ENCODE measurements around the gene NMRK2. TPM values are rescaled to one million over a fixed set of nuclear protein-coding genes. Genes with fewer than 3 reads are reported as not detected.

NMRK2 gene
- total and polyA plus RNA-seq, 4 donors, result 0.13 to 1.0 (median 0.26) TPM; not detected in 1

- Histone ChIP-seq H3K27me3 (ENCODE audit: control insufficient read depth in 3 of 3, insufficient read depth in 3 of 3, low read length in 2 of 3) (no peaks in the 10 kb centered on the region), H3K36me3 (ENCODE audit: control insufficient read depth in 4 of 4, insufficient read depth in 4 of 4, low read length in 4 of 4) (no peaks in the 10 kb centered on the region), H3K9ac (ENCODE audit: insufficient read depth in 1 of 2, low read length in 2 of 2) (no peak overlapping the region), H3K4me1 (ENCODE audit: control insufficient read depth in 5 of 5, insufficient read depth in 5 of 5, low read length in 5 of 5) (no peaks in the 10 kb centered on the region), H3K9me3 (ENCODE audit: control insufficient read depth in 4 of 4, insufficient read depth in 3 of 4, low read length in 3 of 4) (peaks cover 0 to 12% (median 4%) of the 10 kb centered on the region in 4 donors), H3K4me3 (no peak overlapping the region), H3K27ac (ENCODE audit: low read depth in 1 of 2, low read length in 1 of 2) (no peak overlapping the region)
- 85 to 92% methylated on average over 49 to 50 of the region's 50 CpGs for WGBS, 2 donors
- DNase-seq (no peak), ATAC-seq (ENCODE audit: insufficient read depth, low FRiP score) (no peak)
- TF ChIP-seq CTCF (IDR thresholded peaks at IDR 0.05; ENCODE audit: control extremely low read depth, extremely low read depth), result no peak
Observed at GRCh38 chr19:3907626-3908265, 25.1 kb upstream of the NMRK2 start.

GRCh38 chr19:3908266-3909054 is 24.4 kb upstream of the NMRK2 start:
- Histone ChIP-seq H3K27ac (ENCODE audit: low read depth in 1 of 2, low read length in 1 of 2) (no peak overlapping the region), H3K9me3 (ENCODE audit: control insufficient read depth in 4 of 4, insufficient read depth in 3 of 4, low read length in 3 of 4) (peaks cover 0 to 11% (median 4%) of the 10 kb centered on the region in 4 donors), H3K4me1 (ENCODE audit: control insufficient read depth in 5 of 5, insufficient read depth in 5 of 5, low read length in 5 of 5) (no peaks in the 10 kb centered on the region), H3K9ac (ENCODE audit: insufficient read depth in 1 of 2, low read length in 2 of 2) (no peak overlapping the region), H3K36me3 (ENCODE audit: control insufficient read depth in 4 of 4, insufficient read depth in 4 of 4, low read length in 4 of 4) (no peaks in the 10 kb centered on the region), H3K27me3 (ENCODE audit: control insufficient read depth in 3 of 3, insufficient read depth in 3 of 3, low read length in 2 of 3) (no peaks in the 10 kb centered on the region), H3K4me3 (no peak overlapping the region)
- TF ChIP-seq CTCF (IDR thresholded peaks at IDR 0.05; ENCODE audit: control extremely low read depth, extremely low read depth), result no peak
- no peak for DNase-seq
- WGBS, 2 donors, result 68 to 70% methylated on average over 14 of the region's 14 CpGs
- no peak for ATAC-seq (ENCODE audit: insufficient read depth, low FRiP score)

DNA sequence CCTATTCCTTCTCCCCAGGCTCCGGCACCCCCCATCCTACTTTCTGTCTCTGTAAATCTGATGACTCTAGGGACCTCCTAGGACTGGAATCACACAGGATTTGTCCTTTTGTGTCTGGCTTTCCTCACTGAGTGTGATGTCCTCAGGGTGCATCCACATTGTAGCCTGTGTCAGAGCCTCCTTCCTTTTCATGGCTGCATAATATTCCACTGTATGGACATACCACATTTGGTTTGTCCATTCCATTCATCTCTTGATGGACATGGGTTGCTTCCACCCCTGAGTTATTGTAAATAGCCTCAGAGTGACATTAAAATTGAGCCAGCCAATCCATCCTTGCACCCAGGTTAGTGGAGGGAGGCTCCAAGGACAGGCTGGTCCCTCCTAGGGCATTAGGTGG is 22.8 kb upstream of the NMRK2 start:
- TF ChIP-seq CTCF (IDR thresholded peaks at IDR 0.05; ENCODE audit: control extremely low read depth, extremely low read depth), result no peak
- WGBS, 2 donors, result 100% methylated on average over 1 of the region's 1 CpG
- H3K36me3 ChIP-seq (ENCODE audit: control insufficient read depth in 4 of 4, insufficient read depth in 4 of 4, low read length in 4 of 4), result no peaks in the 10 kb centered on the region
- DNase-seq, result no peak
- H3K4me3 ChIP-seq, result no peak overlapping the region
- no peaks in the 10 kb centered on the region for H3K27me3 ChIP-seq (ENCODE audit: control insufficient read depth in 3 of 3, insufficient read depth in 3 of 3, low read length in 2 of 3)
- ATAC-seq (ENCODE audit: insufficient read depth, low FRiP score), result no peak
- H3K27ac ChIP-seq (ENCODE audit: low read depth in 1 of 2, low read length in 1 of 2), result no peak overlapping the region
- H3K9me3 ChIP-seq (ENCODE audit: control insufficient read depth in 4 of 4, insufficient read depth in 3 of 4, low read length in 3 of 4), result peaks cover 0 to 11% (median 4%) of the 10 kb centered on the region in 4 donors
- H3K9ac ChIP-seq (ENCODE audit: insufficient read depth in 1 of 2, low read length in 2 of 2), result no peak overlapping the region
- no peaks in the 10 kb centered on the region for H3K4me1 ChIP-seq (ENCODE audit: control insufficient read depth in 5 of 5, insufficient read depth in 5 of 5, low read length in 5 of 5)

Data from lung (tissue), 12 donors.